ENCODE data around the gene STRN4.

GRCh38 chr19:46717716-46718143 is 28.5 kb downstream of the STRN4 start:
- no peak for TF ChIP-seq POLR2AphosphoS5 (IDR thresholded peaks at IDR 0.05; ENCODE audit: low read depth, low read length)
- no peak for TF ChIP-seq CTCF (IDR thresholded peaks at IDR 0.05 in 2 of 3, conservative IDR thresholded peaks at IDR 0.05 in 1 of 3; ENCODE audit: borderline replicate concordance in 1 of 3, insufficient read depth in 1 of 3, low read depth in 2 of 3, low read length in 2 of 3)
- no peak for TF ChIP-seq RAD21 (IDR thresholded peaks at IDR 0.05; ENCODE audit: low read depth)
- TF ChIP-seq YY1 (IDR thresholded peaks at IDR 0.05; ENCODE audit: extremely low read depth, insufficient replicate concordance, low read depth, low read length), result no peak
- TF ChIP-seq, protein P1, sequence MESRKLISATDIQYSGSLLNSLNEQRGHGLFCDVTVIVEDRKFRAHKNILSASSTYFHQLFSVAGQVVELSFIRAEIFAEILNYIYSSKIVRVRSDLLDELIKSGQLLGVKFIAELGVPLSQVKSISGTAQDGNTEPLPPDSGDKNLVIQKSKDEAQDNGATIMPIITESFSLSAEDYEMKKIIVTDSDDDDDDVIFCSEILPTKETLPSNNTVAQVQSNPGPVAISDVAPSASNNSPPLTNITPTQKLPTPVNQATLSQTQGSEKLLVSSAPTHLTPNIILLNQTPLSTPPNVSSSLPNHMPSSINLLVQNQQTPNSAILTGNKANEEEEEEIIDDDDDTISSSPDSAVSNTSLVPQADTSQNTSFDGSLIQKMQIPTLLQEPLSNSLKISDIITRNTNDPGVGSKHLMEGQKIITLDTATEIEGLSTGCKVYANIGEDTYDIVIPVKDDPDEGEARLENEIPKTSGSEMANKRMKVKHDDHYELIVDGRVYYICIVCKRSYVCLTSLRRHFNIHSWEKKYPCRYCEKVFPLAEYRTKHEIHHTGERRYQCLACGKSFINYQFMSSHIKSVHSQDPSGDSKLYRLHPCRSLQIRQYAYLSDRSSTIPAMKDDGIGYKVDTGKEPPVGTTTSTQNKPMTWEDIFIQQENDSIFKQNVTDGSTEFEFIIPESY (IDR thresholded peaks at IDR 0.05; ENCODE audit: extremely low read depth, insufficient replicate concordance, low read length), result no peak
- no peak for TF ChIP-seq POLR2A (IDR thresholded peaks at IDR 0.05; ENCODE audit: borderline replicate concordance, extremely low read depth, insufficient read depth, insufficient read length)
- TF ChIP-seq EZH2 (IDR thresholded peaks at IDR 0.05), result no peak
- TF ChIP-seq CEBPB (IDR thresholded peaks at IDR 0.05; ENCODE audit: low read depth), result no peak
- no peak for TF ChIP-seq REST (IDR thresholded peaks at IDR 0.05; ENCODE audit: low read depth)
